HepG2 (cell line): ENCODE results near the gene TMEM219. TPM values are rescaled to one million over a fixed set of nuclear protein-coding genes. Genes with fewer than 3 reads are reported as not detected.

ENCODE experiments used
- ASH2L ChIP-seq: fragments of 300-600, 200-600 bp; sonication (generic); IDR thresholded peaks from 2 replicates; pipeline ENCODE4 v1.7.0; 2017; ENCODE audit warnings: low read depth, mild to moderate bottlenecking, moderate library complexity, mixed read lengths, low read length; ENCODE audit not compliant: insufficient read length
- DNMT3B ChIP-seq: conservative IDR thresholded peaks from 2 replicates; pipeline ENCODE4 v1.6.1; 2016; ENCODE audit warnings: missing biosample characterization, control low read depth
- ELF4 ChIP-seq: sonication (generic); formaldehyde crosslinking; IDR thresholded peaks from 2 replicates; pipeline ENCODE4 v1.5.0; 2020; ENCODE audit warnings: missing genetic modification reagents, mild to moderate bottlenecking, moderate library complexity, borderline replicate concordance
- FOSL1 ChIP-seq: sonication (generic); formaldehyde crosslinking; IDR thresholded peaks from 2 replicates; pipeline ENCODE4 v1.9.0; 2021; ENCODE audit warnings: missing genetic modification reagents, borderline replicate concordance
- GATAD1 ChIP-seq: IDR thresholded peaks from 2 replicates; pipeline ENCODE4 v1.6.1; 2016; ENCODE audit warnings: missing genetic modification reagents, missing compliant biosample characterization
- HNRNPL ChIP-seq: fragments of 200-400 bp; formaldehyde crosslinking; IDR thresholded peaks from 2 replicates; pipeline ENCODE4 v1.6.1; 2017; ENCODE audit warnings: mild to moderate bottlenecking, low read depth, low read length
- HOXA9 ChIP-seq: sonication (generic); formaldehyde crosslinking; IDR thresholded peaks from 2 replicates; pipeline ENCODE4 v1.8.1; 2022; ENCODE audit warnings: missing genetic modification reagents, mild to moderate bottlenecking, moderate library complexity, borderline replicate concordance
- JUN ChIP-seq: sonication (generic); formaldehyde crosslinking; IDR thresholded peaks from 2 replicates; pipeline ENCODE4 v1.4.0; 2020; ENCODE audit warnings: mild to moderate bottlenecking, missing genetic modification reagents
- KLF11 ChIP-seq: IDR thresholded peaks from 2 replicates; pipeline ENCODE4 v1.6.1; 2016; ENCODE audit warnings: missing compliant biosample characterization
- MIXL1 ChIP-seq: IDR thresholded peaks from 2 replicates; pipeline ENCODE4 v1.6.1; 2016
- RFX5 ChIP-seq: IDR thresholded peaks from 2 replicates; pipeline ENCODE4 v1.6.1; 2011; ENCODE audit warnings: low read depth, low read length, improper control_type of control experiment
- SMARCC2 ChIP-seq: fragments of 450-650 bp; IDR thresholded peaks from 2 replicates; pipeline ENCODE4 v1.6.1; 2017; ENCODE audit warnings: antibody characterized with exemption, mild to moderate bottlenecking
- SNAPC5 ChIP-seq: sonication (generic); formaldehyde crosslinking; IDR thresholded peaks from 2 replicates; pipeline ENCODE4 v1.8.1; 2023; ENCODE audit warnings: mild to moderate bottlenecking, missing genetic modification reagents, borderline replicate concordance
- TBL1XR1 ChIP-seq: fragments of 150-350 bp; IDR thresholded peaks from 2 replicates; pipeline ENCODE4 v1.6.1; 2014; ENCODE audit warnings: borderline replicate concordance, low read length; ENCODE audit not compliant: partially characterized antibody
- TSC22D2 ChIP-seq: sonication (generic); formaldehyde crosslinking; IDR thresholded peaks from 2 replicates; pipeline ENCODE4 v1.5.1; 2020; ENCODE audit warnings: missing genetic modification reagents, mild to moderate bottlenecking, borderline replicate concordance
- YEATS4 ChIP-seq: sonication (generic); formaldehyde crosslinking; IDR thresholded peaks from 2 replicates; pipeline ENCODE4 v1.4.0; 2020; ENCODE audit warnings: missing genetic modification reagents, borderline replicate concordance
- ZNF335 ChIP-seq: sonication (generic); formaldehyde crosslinking; IDR thresholded peaks from 2 replicates; pipeline ENCODE4 v1.4.0; 2020; ENCODE audit warnings: missing genetic modification reagents
- ZNF33B ChIP-seq: sonication (generic); formaldehyde crosslinking; IDR thresholded peaks from 2 replicates; pipeline ENCODE4 v1.5.1; 2020; ENCODE audit warnings: mild to moderate bottlenecking, missing genetic modification reagents
- ZNF446 ChIP-seq: sonication (generic); formaldehyde crosslinking; IDR thresholded peaks from 2 replicates; pipeline ENCODE4 v1.5.0; 2020; ENCODE audit warnings: mild to moderate bottlenecking, missing genetic modification reagents
- ZNF510 ChIP-seq: sonication (generic); formaldehyde crosslinking; IDR thresholded peaks from 2 replicates; pipeline ENCODE4 v1.4.0; 2020; ENCODE audit warnings: low read depth, mild to moderate bottlenecking, missing genetic modification reagents
- ZNF563 ChIP-seq: sonication (generic); formaldehyde crosslinking; IDR thresholded peaks from 2 replicates; pipeline ENCODE4 v1.8.0; 2022; ENCODE audit warnings: mild to moderate bottlenecking, moderate library complexity, missing genetic modification reagents
- ZNF572 ChIP-seq: sonication (generic); formaldehyde crosslinking; IDR thresholded peaks from 2 replicates; pipeline ENCODE4 v1.5.1; 2020; ENCODE audit warnings: mild to moderate bottlenecking, missing genetic modification reagents
- ZNF605 ChIP-seq: sonication (generic); formaldehyde crosslinking; IDR thresholded peaks from 2 replicates; pipeline ENCODE4 v1.8.0; 2022; ENCODE audit warnings: mild to moderate bottlenecking, missing genetic modification reagents
- ZSCAN9 ChIP-seq: IDR thresholded peaks from 2 replicates; pipeline ENCODE4 v1.6.1; 2016; ENCODE audit warnings: borderline replicate concordance
- polyA plus RNA-seq, 8 experiments: library from polyadenylated mRNA; depleted of rRNA in 3 of 8; stranded (reverse) in 7 of 8; unstranded in 1 of 8; fragments of >200 nt; fragmentation: Illumina TruSeq in 4 of 8; extraction: Trizol in 4 of 8; gene quantifications; 2 replicates each; pipeline versions ENCODE4 v1.2.1 to v1.2.3, GENCODE V29; 2011 to 2016; ENCODE audit warnings: low read depth in 4 of 8, missing spikeins in 1 of 8, mixed read lengths in 1 of 8; ENCODE audit not compliant: insufficient read depth in 1 of 8
- total RNA-seq, 5 experiments: library from RNA; depleted of rRNA; stranded (reverse); fragments of >200 nt; fragmentation: Illumina TruSeq; extraction: Trizol; gene quantifications; 2 replicates each; pipeline ENCODE4 v1.2.3, GENCODE V29; 2016; ENCODE audit warnings: low read depth in 1 of 5
- TF ChIP-seq, protein P1 (sequence below): sonication (generic); formaldehyde crosslinking; IDR thresholded peaks from 2 replicates; pipeline ENCODE4 v1.8.0; 2022; ENCODE audit warnings: missing genetic modification reagents, mild to moderate bottlenecking, inconsistent platforms, borderline replicate concordance
- TF ChIP-seq, protein P2 (sequence below): IDR thresholded peaks from 2 replicates; pipeline ENCODE4 v1.6.1; 2016; ENCODE audit warnings: missing biosample characterization, missing genetic modification reagents, low read depth
- TF ChIP-seq, protein P3 (sequence below): sonication (generic); formaldehyde crosslinking; IDR thresholded peaks from 2 replicates; pipeline ENCODE4 v1.5.0; 2020; ENCODE audit warnings: missing genetic modification reagents

Gene TMEM219
- total and polyA plus RNA-seq, 2 of the 13 experiments (the other 11 are each of a cell fraction or from before 2014, with no cell fraction given) = 105 to 115 TPM

- TF ChIP-seq, protein P1, sequence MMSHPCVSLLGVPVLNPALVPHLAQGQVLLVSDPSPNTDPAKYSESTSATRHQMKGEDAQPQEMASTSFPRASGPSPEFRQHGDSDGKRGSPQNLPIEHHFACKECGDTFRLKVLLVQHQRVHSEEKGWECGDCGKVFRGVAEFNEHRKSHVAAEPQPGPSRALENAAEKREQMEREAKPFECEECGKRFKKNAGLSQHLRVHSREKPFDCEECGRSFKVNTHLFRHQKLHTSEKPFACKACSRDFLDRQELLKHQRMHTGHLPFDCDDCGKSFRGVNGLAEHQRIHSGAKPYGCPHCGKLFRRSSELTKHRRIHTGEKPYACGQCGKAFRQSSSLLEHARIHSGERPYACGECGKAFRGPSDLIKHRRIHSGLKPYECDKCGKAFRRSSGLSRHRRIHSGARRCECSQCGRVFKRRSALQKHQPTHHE (CRISPR knock-in tag) = peak; percentile 92; the same call in 1 of the 2 replicates
- TF ChIP-seq, protein P2, sequence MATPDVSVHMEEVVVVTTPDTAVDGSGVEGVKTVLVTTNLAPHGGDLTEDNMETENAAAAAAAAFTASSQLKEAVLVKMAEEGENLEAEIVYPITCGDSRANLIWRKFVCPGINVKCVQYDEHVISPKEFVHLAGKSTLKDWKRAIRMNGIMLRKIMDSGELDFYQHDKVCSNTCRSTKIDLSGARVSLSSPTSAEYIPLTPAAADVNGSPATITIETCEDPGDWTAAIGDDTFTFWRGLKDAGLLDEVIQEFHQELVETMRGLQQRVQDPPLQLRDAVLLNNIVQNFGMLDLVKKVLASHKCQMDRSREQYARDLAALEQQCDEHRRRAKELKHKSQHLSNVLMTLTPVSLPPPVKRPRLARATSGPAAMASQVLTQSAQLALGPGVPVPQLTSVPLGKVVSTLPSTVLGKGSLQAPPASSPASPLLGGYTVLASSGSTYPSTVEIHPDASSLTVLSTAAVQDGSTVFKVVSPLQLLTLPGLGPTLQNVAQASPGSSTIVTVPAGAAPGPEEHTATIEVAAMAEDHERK (CRISPR knock-in tag) = no peak; the same call in 1 of the 2 replicates
- TF ChIP-seq ZNF605 (CRISPR knock-in tag) (peak; percentile 98), TSC22D2 (CRISPR knock-in tag) (peak; percentile 86), SMARCC2 (no peak), RFX5 (no peak), TBL1XR1 (no peak), ELF4 (CRISPR knock-in tag) (peak; percentile 98), YEATS4 (CRISPR knock-in tag) (peak; percentile 95), KLF11 (CRISPR knock-in tag) (peak; percentile 1), ZNF510 (CRISPR knock-in tag) (no peak; the same call in 1 of the 2 replicates), SNAPC5 (CRISPR knock-in tag) (no peak), JUN (no peak; the same call in 1 of the 2 replicates), ZNF572 (no peak), HOXA9 (peak; percentile 89; the same call in 1 of the 2 replicates), ZNF446 (no peak; the same call in 1 of the 2 replicates), ZNF33B (peak; percentile 89; the same call in 1 of the 2 replicates), DNMT3B (CRISPR knock-in tag) (no peak; the same call in 1 of the 2 replicates), HNRNPL (peak; percentile 70; the same call in 1 of the 2 replicates), MIXL1 (CRISPR knock-in tag) (0 out of 2 replicates have a peak, but pooled peaks have one; percentile 32), ZNF335 (CRISPR knock-in tag) (peak; percentile 75), ZSCAN9 (CRISPR knock-in tag) (0 out of 2 replicates have a peak, but pooled peaks have one; percentile 57), ZNF563 (CRISPR knock-in tag) (peak; percentile 83; the same call in 1 of the 2 replicates), FOSL1 (CRISPR knock-in tag) (no peak), ASH2L (peak; percentile 66), GATAD1 (CRISPR knock-in tag) (peak; percentile 64; the same call in 1 of the 2 replicates)
- TF ChIP-seq, protein P3, sequence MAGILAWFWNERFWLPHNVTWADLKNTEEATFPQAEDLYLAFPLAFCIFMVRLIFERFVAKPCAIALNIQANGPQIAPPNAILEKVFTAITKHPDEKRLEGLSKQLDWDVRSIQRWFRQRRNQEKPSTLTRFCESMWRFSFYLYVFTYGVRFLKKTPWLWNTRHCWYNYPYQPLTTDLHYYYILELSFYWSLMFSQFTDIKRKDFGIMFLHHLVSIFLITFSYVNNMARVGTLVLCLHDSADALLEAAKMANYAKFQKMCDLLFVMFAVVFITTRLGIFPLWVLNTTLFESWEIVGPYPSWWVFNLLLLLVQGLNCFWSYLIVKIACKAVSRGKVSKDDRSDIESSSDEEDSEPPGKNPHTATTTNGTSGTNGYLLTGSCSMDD (CRISPR knock-in tag) = peak; percentile 26; the same call in 1 of the 2 replicates
Observed at GRCh38 chr16:29925781-29926710, 35.8 kb upstream of the TMEM219 start, which contains the start of gene KCTD13 (continued).
